ENCODE data around the gene RXRA.

The RXRA gene

GRCh38 chr9:134358026-134358661 is 31.9 kb downstream of the RXRA start:
- Histone ChIP-seq H3K9ac (ENCODE audit: insufficient read length, low read depth) (no peak overlapping the region), H3K27me3 (ENCODE audit: insufficient read depth, insufficient read length) (no peaks in the 10 kb centered on the region), H3K36me3 (ENCODE audit: insufficient read depth, insufficient read length, low read length) (no peaks in the 10 kb centered on the region), H3K4me1 (ENCODE audit: insufficient read depth, insufficient read length) (peaks cover 38% of the 10 kb centered on the region), H3K4me3 (ENCODE audit: insufficient read length, low read depth) (no peak overlapping the region), H3K9me3 (ENCODE audit: insufficient read depth, low read length) (no peaks in the 10 kb centered on the region)
- no peak for DNase-seq (ENCODE audit: low read depth, low spot score)
- TF ChIP-seq YY1 (IDR thresholded peaks at IDR 0.05; ENCODE audit: insufficient read depth, insufficient read length) (no peak), ZNF274 (IDR thresholded peaks at IDR 0.05; ENCODE audit: low read depth, low read length) (no peak), SUZ12 (IDR thresholded peaks at IDR 0.05; ENCODE audit: extremely low read depth, insufficient read depth, insufficient read length) (no peak)

GRCh38 chr9:134358662-134359319 is 32.5 kb downstream of the RXRA start:
- no peak overlapping the region for H3K4me3 ChIP-seq (ENCODE audit: insufficient read length, low read depth)
- H3K36me3 ChIP-seq (ENCODE audit: insufficient read depth, insufficient read length, low read length), result no peaks in the 10 kb centered on the region
- no peaks in the 10 kb centered on the region for H3K27me3 ChIP-seq (ENCODE audit: insufficient read depth, insufficient read length)
- no peaks in the 10 kb centered on the region for H3K9me3 ChIP-seq (ENCODE audit: insufficient read depth, low read length)
- H3K9ac ChIP-seq (ENCODE audit: insufficient read length, low read depth), result no peak overlapping the region
- H3K4me1 ChIP-seq (ENCODE audit: insufficient read depth, insufficient read length), result peaks cover 32% of the 10 kb centered on the region
- no peak for DNase-seq (ENCODE audit: low read depth, low spot score)
- TF ChIP-seq ZNF274 (IDR thresholded peaks at IDR 0.05; ENCODE audit: low read depth, low read length) (no peak), YY1 (IDR thresholded peaks at IDR 0.05; ENCODE audit: insufficient read depth, insufficient read length) (no peak), SUZ12 (IDR thresholded peaks at IDR 0.05; ENCODE audit: extremely low read depth, insufficient read depth, insufficient read length) (no peak)

- Histone ChIP-seq H3K9ac (ENCODE audit: insufficient read length, low read depth) (no peak overlapping the region), H3K36me3 (ENCODE audit: insufficient read depth, insufficient read length, low read length) (no peaks in the 10 kb centered on the region), H3K4me3 (ENCODE audit: insufficient read length, low read depth) (no peak overlapping the region), H3K4me1 (ENCODE audit: insufficient read depth, insufficient read length) (peaks cover 29% of the 10 kb centered on the region), H3K27me3 (ENCODE audit: insufficient read depth, insufficient read length) (no peaks in the 10 kb centered on the region), H3K9me3 (ENCODE audit: insufficient read depth, low read length) (no peaks in the 10 kb centered on the region)
- TF ChIP-seq ZNF274 (IDR thresholded peaks at IDR 0.05; ENCODE audit: low read depth, low read length), result no peak
- no peak for TF ChIP-seq YY1 (IDR thresholded peaks at IDR 0.05; ENCODE audit: insufficient read depth, insufficient read length)
- TF ChIP-seq SUZ12 (IDR thresholded peaks at IDR 0.05; ENCODE audit: extremely low read depth, insufficient read depth, insufficient read length), result no peak
- no peak for DNase-seq (ENCODE audit: low read depth, low spot score)
Measured at GRCh38 chr9:134359493-134360179, 33.4 kb downstream of the RXRA start.

DNA sequence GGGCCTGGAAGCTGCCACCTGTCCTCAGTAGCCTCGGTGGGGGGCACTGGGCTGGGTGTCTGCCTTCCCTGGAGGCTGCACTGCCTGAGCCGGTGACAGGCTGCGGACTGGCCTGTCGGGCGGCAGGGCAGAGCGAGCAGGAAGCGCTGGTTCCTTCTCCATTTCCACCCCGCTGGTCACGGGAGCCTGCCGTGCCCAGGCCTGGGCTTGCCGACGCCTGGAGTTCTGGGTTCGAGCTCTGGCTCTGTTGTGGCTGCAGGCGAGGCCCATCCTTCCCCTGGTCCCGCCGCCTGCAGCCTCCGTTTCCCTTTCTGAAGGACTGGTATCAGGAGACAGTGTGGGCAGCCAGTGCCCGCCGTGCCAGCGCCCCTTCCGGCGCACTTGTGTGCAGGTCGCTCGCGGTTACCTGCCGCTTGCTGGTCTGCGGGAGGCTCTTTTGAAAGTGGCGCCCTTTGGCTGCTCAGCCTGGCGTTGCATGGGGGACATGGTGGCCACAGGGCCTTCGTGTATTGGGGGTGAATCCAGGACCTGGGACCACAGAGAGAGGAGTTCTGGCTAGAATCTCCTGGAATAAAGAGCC is 34.0 kb downstream of the RXRA start:
- H3K27me3 ChIP-seq (ENCODE audit: insufficient read depth, insufficient read length), result no peaks in the 10 kb centered on the region
- no peak overlapping the region for H3K4me3 ChIP-seq (ENCODE audit: insufficient read length, low read depth)
- no peak overlapping the region for H3K9ac ChIP-seq (ENCODE audit: insufficient read length, low read depth)
- H3K4me1 ChIP-seq (ENCODE audit: insufficient read depth, insufficient read length), result peaks cover 29% of the 10 kb centered on the region
- no peaks in the 10 kb centered on the region for H3K36me3 ChIP-seq (ENCODE audit: insufficient read depth, insufficient read length, low read length)
- DNase-seq (ENCODE audit: low read depth, low spot score), result no peak
- H3K9me3 ChIP-seq (ENCODE audit: insufficient read depth, low read length), result no peaks in the 10 kb centered on the region
- TF ChIP-seq SUZ12 (IDR thresholded peaks at IDR 0.05; ENCODE audit: extremely low read depth, insufficient read depth, insufficient read length) (no peak), ZNF274 (IDR thresholded peaks at IDR 0.05; ENCODE audit: low read depth, low read length) (no peak)

DNA sequence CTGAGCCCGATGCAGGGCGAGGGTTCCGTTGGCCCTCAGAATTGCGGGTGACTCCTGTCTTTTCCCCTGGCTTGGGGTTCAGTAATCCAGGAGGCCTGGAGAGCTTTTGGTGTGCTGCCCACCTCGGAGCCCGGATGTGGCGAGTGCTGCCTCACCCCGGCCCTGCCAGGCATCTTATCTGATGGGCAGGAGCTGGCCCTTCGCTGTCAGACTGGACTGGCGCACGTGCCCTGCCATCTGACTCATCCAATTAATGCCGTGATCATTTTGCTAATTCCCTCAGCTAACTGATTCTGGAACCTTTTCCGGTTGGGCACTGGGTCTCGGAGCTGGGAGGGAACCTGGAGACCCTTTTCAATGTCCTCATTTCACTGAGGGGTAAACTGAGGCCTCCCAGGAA is 34.6 kb downstream of the RXRA start:
- H3K9me3 ChIP-seq (ENCODE audit: insufficient read depth, low read length), result no peaks in the 10 kb centered on the region
- no peak overlapping the region for H3K9ac ChIP-seq (ENCODE audit: insufficient read length, low read depth)
- no peaks in the 10 kb centered on the region for H3K27me3 ChIP-seq (ENCODE audit: insufficient read depth, insufficient read length)
- DNase-seq (ENCODE audit: low read depth, low spot score), result no peak
- no peak for TF ChIP-seq YY1 (IDR thresholded peaks at IDR 0.05; ENCODE audit: insufficient read depth, insufficient read length)
- TF ChIP-seq ZNF274 (IDR thresholded peaks at IDR 0.05; ENCODE audit: low read depth, low read length), result no peak
- TF ChIP-seq SUZ12 (IDR thresholded peaks at IDR 0.05; ENCODE audit: extremely low read depth, insufficient read depth, insufficient read length), result no peak
- no peak overlapping the region for H3K4me3 ChIP-seq (ENCODE audit: insufficient read length, low read depth)
- peaks cover 30% of the 10 kb centered on the region for H3K4me1 ChIP-seq (ENCODE audit: insufficient read depth, insufficient read length)
- no peaks in the 10 kb centered on the region for H3K36me3 ChIP-seq (ENCODE audit: insufficient read depth, insufficient read length, low read length)

- no peak for DNase-seq (ENCODE audit: low read depth, low spot score)
- H3K9me3 ChIP-seq (ENCODE audit: insufficient read depth, low read length), result no peaks in the 10 kb centered on the region
- no peak overlapping the region for H3K9ac ChIP-seq (ENCODE audit: insufficient read length, low read depth)
- peaks cover 35% of the 10 kb centered on the region for H3K4me1 ChIP-seq (ENCODE audit: insufficient read depth, insufficient read length)
- H3K27me3 ChIP-seq (ENCODE audit: insufficient read depth, insufficient read length), result no peaks in the 10 kb centered on the region
- H3K4me3 ChIP-seq (ENCODE audit: insufficient read length, low read depth), result no peak overlapping the region
- H3K36me3 ChIP-seq (ENCODE audit: insufficient read depth, insufficient read length, low read length), result no peaks in the 10 kb centered on the region
- TF ChIP-seq ZNF274 (IDR thresholded peaks at IDR 0.05; ENCODE audit: low read depth, low read length) (no peak), YY1 (IDR thresholded peaks at IDR 0.05; ENCODE audit: insufficient read depth, insufficient read length) (no peak), SUZ12 (IDR thresholded peaks at IDR 0.05; ENCODE audit: extremely low read depth, insufficient read depth, insufficient read length) (no peak)
Measured at GRCh38 chr9:134361426-134361825, 35.2 kb downstream of the RXRA start.
